A673 (cell line): ENCODE data around the gene PLA2G15.

Experiments
- CTCF ChIP-seq: fragments of 300-800, 200-600 bp; sonication (generic); conservative IDR thresholded peaks from 2 replicates; pipeline ENCODE4 v1.5.1; 2017; ENCODE audit warnings: low read depth, mild to moderate bottlenecking, antibody characterized with exemption, low read length, moderate library complexity, mixed read lengths
- EZH2 ChIP-seq: fragments of 200-600 bp; sonication (generic); IDR thresholded peaks from 2 replicates; pipeline ENCODE4 v1.6.1; 2017; ENCODE audit warnings: borderline replicate concordance, low read depth, mild to moderate bottlenecking, mixed read lengths, antibody characterized with exemption, low read length; ENCODE audit not compliant: poor library complexity, severe bottlenecking

- TF ChIP-seq CTCF (no peak), EZH2 (no peak)
Observed at GRCh38 chr16:68237243-68238028, 7.7 kb upstream of the PLA2G15 start.
